GM21528 (cell line): ENCODE data around the gene ETS1.

Experiments
- ATAC-seq: cut with Tn5 transposase; IDR thresholded peaks from one replicate; pipeline ENCODE4 v1.9.1; 2021; ENCODE audit warnings: mild to moderate bottlenecking, moderate library complexity; ENCODE audit not compliant: unreplicated experiment, low FRiP score

ETS1 gene

DNA sequence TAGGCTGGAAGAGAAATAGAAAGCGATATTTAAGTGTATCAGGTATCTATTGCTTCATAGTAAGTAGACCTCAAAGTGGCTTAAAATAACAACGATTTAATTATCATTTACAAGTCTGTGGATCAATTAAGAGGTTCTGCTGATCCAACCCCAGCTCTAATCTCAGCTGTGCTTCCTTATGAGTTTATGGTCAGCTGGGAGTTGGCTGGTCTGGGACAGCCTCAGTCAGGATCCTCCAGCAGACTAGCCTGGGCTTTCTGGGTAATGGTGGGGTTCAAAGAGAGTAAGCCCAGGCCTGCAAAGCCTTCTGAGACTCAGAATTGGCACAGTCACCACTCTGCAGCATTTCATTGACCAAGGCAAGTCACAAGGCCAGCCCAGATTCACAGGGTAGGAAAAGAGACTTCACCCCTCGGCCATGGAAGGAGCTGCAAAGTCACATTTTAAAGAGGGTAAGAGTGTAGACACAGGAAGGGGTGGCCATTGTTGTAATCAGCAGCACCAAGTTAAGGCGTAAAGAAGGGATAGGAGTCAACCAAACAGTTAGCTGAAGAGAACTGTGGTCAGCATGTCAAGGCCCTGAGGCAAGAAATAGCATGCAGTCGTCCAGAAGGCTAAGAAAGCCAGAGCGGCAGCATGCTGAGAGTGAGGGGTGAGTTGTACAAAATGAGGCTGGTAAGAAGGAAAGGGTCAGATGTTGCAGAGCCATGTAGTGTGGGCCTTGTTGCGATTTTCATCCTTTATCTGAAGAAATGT, 168.2 kb downstream of the ETS1 start:
- no peak for ATAC-seq

DNA sequence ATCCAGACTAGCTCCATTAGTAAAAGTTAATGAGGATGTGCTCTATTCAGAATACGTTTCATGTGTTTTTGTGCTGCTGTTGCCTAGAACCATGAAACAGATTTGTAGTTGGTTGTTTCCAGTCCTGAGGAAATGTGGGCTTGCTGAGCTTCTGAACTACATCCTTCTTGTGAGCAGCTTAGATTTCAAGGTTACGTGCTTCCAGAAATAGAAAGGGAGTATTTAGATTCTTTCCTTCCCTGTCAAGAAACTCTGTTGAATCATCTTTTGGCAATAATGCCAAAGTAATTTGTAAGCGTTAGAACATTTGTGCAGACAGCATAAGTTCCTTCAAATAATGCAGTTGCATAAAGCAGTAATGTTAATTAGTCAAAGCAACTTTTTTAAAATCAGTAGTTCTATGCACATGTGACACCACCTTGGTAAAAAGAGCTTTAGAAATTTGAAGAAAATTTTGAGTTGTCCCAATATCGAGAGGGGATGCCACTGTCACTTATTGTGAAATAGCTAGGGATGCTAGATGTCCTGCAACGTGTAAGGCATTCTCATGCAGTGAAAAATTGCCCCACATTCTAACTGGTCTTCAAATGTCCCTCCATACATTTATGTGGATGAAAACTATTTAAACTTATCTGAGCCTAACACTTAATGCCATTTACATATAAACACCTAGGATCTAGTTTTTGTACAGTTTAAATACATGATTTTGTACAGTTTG, 169.6 kb downstream of the ETS1 start:
- ATAC-seq: no peak

DNA sequence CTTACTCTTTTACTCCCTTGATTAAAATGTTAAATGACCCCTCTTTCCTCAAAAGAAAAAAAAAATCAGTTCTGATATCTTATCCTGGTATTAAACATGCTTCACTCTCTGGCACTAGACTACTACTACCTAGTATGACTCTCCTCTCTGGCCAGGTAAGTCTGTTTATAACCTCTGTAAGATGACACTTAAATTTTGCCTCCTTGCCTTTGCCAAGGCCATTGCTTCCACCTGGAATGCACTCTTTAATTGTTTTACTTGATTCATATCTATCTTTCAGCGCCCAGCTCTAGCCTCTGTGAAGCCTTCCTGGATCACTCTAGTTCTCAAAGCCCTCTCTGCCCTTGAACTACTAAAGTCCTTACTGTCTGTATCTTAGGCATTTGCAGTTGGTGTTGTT, 170.4 kb downstream of the ETS1 start:
- ATAC-seq: no peak

DNA sequence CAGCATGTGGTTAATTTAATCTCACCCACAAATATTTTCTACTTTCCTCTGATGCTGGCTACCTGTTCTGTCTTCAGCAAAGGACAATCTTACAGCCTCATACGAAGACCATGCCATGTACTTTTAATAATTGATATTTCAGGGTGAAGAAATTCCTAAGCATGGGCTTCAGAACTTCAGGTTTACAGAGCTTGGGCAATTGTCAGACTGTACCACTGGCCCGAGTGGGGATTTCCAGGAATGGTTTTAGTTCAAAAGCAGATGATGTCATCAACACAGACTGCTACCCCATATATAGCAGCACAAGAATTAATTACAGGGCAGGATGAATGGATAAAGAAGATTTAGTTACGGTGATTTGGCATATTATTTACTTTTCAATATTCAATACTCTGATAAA, 171.8 kb downstream of the ETS1 start:
- ATAC-seq: peak; percentile 33

DNA sequence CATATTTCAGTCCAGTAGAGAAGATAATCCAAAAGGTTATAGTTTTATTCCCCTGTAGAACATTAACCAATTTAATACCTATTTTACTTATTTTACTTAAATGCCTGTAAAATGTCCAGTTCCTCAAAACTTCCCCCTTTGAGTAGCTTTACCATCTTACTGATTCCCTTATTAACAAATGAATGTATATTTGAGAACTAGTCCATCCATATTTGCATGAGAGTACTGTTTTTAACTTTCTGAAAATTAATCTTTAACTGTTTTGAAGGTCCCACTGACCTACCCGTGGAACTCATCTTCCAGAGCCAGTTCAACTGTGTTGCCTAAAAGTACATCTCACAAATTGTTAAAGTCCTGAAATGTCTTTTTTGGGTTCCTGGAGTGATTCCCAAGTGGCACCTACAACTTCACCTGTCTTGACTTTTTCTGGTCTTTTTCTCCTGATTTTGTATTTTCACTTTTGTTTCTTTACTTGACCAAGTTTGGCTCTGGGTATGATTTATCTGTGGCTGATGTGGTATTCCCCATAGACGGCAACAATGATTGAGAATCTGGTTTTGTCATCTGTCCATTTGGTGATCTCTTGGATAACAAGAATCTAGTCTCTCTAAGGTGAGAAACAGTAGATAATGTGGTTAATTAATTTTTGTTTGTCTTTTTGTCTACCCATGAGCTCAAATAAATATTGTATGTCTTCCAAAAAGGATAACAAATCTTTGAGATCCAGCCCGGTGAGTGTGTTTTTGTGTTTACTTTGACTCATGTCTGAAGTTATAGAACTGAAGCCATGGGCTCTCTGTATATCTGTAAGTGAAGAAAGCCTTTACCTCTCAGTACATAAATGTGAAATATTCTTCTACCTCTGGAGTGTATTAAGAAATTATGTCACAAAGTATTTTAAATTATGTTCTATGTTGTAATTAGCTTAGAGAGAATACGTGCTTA, 174.2 kb downstream of the ETS1 start:
- peak; percentile 88 for ATAC-seq

DNA sequence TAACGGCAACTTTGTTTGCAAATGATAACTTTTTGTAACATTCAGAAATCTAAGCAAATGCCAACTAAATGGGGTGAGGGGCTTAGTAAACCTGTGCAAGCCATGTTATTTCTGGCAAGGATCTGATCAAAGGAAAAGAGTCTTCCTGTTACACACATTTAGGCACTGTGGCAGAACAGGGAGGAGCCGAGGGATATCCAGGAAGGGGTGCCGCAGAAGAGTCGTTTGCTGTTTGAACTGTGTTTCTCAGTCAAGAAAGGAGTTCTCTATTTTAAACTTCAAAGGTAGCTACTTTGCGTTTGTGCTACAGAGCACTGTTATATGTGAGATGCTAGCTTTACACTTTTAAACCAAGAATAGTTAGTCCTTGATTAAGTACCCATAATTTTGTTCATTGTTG, 175.5 kb downstream of the ETS1 start:
- ATAC-seq: no peak

DNA sequence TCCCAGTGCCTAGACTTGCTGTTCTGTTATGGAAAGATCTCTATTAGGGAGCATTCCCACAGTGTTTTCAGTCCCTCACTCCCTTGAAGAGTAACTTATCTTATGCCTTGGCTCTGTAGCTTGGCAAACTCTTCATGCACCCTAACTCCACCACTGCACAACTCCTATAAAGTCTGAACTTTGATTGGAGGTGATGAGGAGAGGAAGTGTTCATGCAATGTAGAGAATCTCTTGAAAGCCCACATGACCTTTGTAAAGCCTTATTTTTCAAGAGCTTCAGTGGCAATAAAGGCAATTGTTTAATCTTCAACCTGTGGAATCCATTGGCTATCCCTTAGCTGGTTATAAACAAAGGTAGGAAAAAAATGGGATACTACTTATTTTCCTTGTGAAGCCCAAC, 176.2 kb downstream of the ETS1 start:
- no peak for ATAC-seq

DNA sequence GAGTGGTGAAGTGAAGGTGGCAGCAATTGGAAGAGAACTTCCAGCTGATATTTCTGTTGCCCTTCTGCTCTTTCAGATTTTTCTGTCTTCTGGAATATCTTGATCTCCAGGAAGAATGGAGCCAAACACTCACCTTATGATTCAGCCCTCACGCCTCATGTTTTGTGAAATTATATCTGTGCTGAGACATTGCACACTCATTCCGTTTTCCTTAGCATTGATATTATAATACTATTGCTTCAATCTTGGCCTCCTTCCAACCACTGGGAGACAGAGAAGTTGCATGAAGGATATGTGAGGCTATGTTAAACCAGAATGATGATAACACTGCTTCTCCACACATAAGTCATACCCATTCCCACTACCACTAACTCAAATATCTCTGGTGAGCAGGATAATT, 177.9 kb downstream of the ETS1 start:
- no peak for ATAC-seq
